IMR-90 (cell line): ENCODE data around the gene DPP6. TPM values are rescaled to one million over a fixed set of nuclear protein-coding genes. Genes with fewer than 3 reads are reported as not detected.

Source experiments
- ATAC-seq: fragments of 200-7000 bp; cut with Tn5 transposase; 2 replicates; pipeline ENCODE4 v1.9.1; 2020; ENCODE audit warnings: low read depth, mild to moderate bottlenecking, moderate library complexity
- BruUV-seq: library from RNA; stranded (reverse); fragments of 400-500 nt; replicated peaks from 2 replicates; lab custom pipeline; 2021; lab: Mats Ljungman, UMichigan
- CTCF ChIA-PET: fragments of 300-600 bp; formaldehyde crosslinking; extraction: SDS; loops from one replicate; lab custom pipeline; 2021; ENCODE audit warnings: antibody characterized with exemption; lab: Yijun Ruan, JAX
- POLR2A ChIA-PET: fragments of 300-600 bp; sonication (Branson Sonifier 250); formaldehyde crosslinking; loops from one replicate; lab custom pipeline; 2022; ENCODE audit warnings: antibody characterized with exemption; ENCODE audit not compliant: unreplicated experiment; lab: Charles Lee
- DNase-seq: peaks from one replicate; pipeline ENCODE4 v3.0.0; 2013
- H2AFZ ChIP-seq: replicated peaks from 2 replicates; pipeline ENCODE3; 2013; ENCODE audit warnings: low read length, mild to moderate bottlenecking; ENCODE audit not compliant: poor library complexity
- H2AK5ac ChIP-seq: 2 replicates; pipeline ENCODE4 v1.6.1; 2013; ENCODE audit warnings: low read depth, low read length, inconsistent platforms
- H2AK9ac ChIP-seq: replicated peaks from 2 replicates; pipeline ENCODE3; 2013; ENCODE audit warnings: mild to moderate bottlenecking, low read depth, low read length, moderate library complexity; ENCODE audit not compliant: poor library complexity
- H2BK120ac ChIP-seq: 2 replicates; pipeline ENCODE4 v1.6.1; 2013; ENCODE audit warnings: low read depth, low read length, inconsistent platforms
- H2BK15ac ChIP-seq: 3 replicates; pipeline ENCODE4 v1.6.1; 2013; ENCODE audit warnings: low read depth, low read length, inconsistent platforms
- H2BK20ac ChIP-seq: 2 replicates; pipeline ENCODE4 v1.6.1; 2013; ENCODE audit warnings: low read depth, mild to moderate bottlenecking, inconsistent platforms, low read length, moderate library complexity
- H2BK5ac ChIP-seq: 2 replicates; pipeline ENCODE4 v1.6.1; 2013; ENCODE audit warnings: mild to moderate bottlenecking, low read depth, low read length, inconsistent platforms; ENCODE audit not compliant: poor library complexity, severe bottlenecking
- H3K14ac ChIP-seq: replicated peaks from 2 replicates; pipeline ENCODE4 v1.6.1; 2013; ENCODE audit warnings: low read depth, low read length, inconsistent platforms
- H3K18ac ChIP-seq: 2 replicates; pipeline ENCODE4 v1.6.1; 2013; ENCODE audit warnings: low read depth, low read length, control low read depth
- H3K23ac ChIP-seq: 2 replicates; pipeline ENCODE4 v1.6.1; 2013; ENCODE audit warnings: low read depth, low read length, inconsistent platforms
- H3K27ac ChIP-seq: 2 replicates; pipeline ENCODE4 v1.5.1; 2013; ENCODE audit warnings: mild to moderate bottlenecking, control low read depth, low read length; ENCODE audit not compliant: insufficient read depth
- H3K27me3 ChIP-seq: 2 replicates; pipeline ENCODE4 v1.6.1; 2013; ENCODE audit warnings: low read length; ENCODE audit not compliant: control insufficient read depth, insufficient read depth
- H3K36me3 ChIP-seq: 2 replicates; pipeline ENCODE4 v1.6.1; 2013; ENCODE audit warnings: low read length, mixed read lengths; ENCODE audit not compliant: control insufficient read depth, insufficient read depth
- H3K4ac ChIP-seq: 2 replicates; pipeline ENCODE4 v1.6.1; 2013; ENCODE audit warnings: low read depth, low read length, inconsistent platforms
- H3K4me1 ChIP-seq: 2 replicates; pipeline ENCODE4 v1.6.1; 2013; ENCODE audit warnings: low read length, mixed read lengths; ENCODE audit not compliant: control insufficient read depth, insufficient read depth
- H3K4me2 ChIP-seq: 2 replicates; pipeline ENCODE4 v1.6.1; 2013; ENCODE audit warnings: low read depth, mild to moderate bottlenecking, control low read depth, low read length, moderate library complexity
- H3K4me3 ChIP-seq: 2 replicates; pipeline ENCODE4 v1.5.1; 2013; ENCODE audit warnings: low read depth, mild to moderate bottlenecking, control low read depth, low read length, moderate library complexity; ENCODE audit not compliant: insufficient read depth
- H3K56ac ChIP-seq: 2 replicates; pipeline ENCODE4 v1.6.1; 2013; ENCODE audit warnings: low read length, inconsistent platforms; ENCODE audit not compliant: insufficient read depth; ENCODE audit errors: extremely low read depth
- H3K79me1 ChIP-seq, 2 experiments: 2 replicates each; pipeline ENCODE4 v1.6.1; 2013; ENCODE audit warnings: low read length in 2 of 2, inconsistent platforms in 1 of 2, low read depth in 1 of 2
- H3K9ac ChIP-seq: 2 replicates; pipeline ENCODE4 v1.6.1; 2013; ENCODE audit warnings: low read depth, low read length, control low read depth
- H3K9me1 ChIP-seq: 2 replicates; pipeline ENCODE4 v1.6.1; 2013; ENCODE audit warnings: low read length, inconsistent platforms; ENCODE audit not compliant: insufficient read depth
- H3K9me3 ChIP-seq: 2 replicates; pipeline ENCODE4 v1.6.1; 2013; ENCODE audit warnings: low read length; ENCODE audit not compliant: control insufficient read depth, insufficient read depth
- H4K20me1 ChIP-seq: 2 replicates; pipeline ENCODE4 v1.6.1; 2013; ENCODE audit warnings: low read length, inconsistent platforms; ENCODE audit not compliant: insufficient read depth
- H4K5ac ChIP-seq: 2 replicates; pipeline ENCODE4 v1.6.1; 2013; ENCODE audit warnings: mild to moderate bottlenecking, low read depth, low read length, control low read depth
- H4K8ac ChIP-seq, 2 experiments: 2 replicates each; pipeline ENCODE4 v1.6.1; 2013; ENCODE audit warnings: low read depth in 2 of 2, low read length in 2 of 2, control low read depth in 1 of 2, inconsistent platforms in 1 of 2
- H4K91ac ChIP-seq: 2 replicates; pipeline ENCODE4 v1.6.1; 2013; ENCODE audit warnings: low read depth, low read length, inconsistent platforms; ENCODE audit not compliant: insufficient read depth
- MAZ ChIP-seq: IDR thresholded peaks from 2 replicates; pipeline ENCODE4 v1.6.1; 2012; ENCODE audit warnings: low read depth, mild to moderate bottlenecking, low read length, improper control_type of control experiment, moderate library complexity, borderline replicate concordance
- WGBS, 2 experiments: methylation state at CpG; one replicate each; pipeline versions ENCODE4 v1.1.5 to v1.1.7; 2013; ENCODE audit warnings: missing lambda C conversion rate in 2 of 2; ENCODE audit not compliant: insufficient read length in 1 of 2; ENCODE audit errors: extremely low coverage in 2 of 2; 5-methylcytosine and 5-hydroxymethylcytosine counted together
- dilution Hi-C: fragments of 300-500 bp; cut with HindIII; formaldehyde crosslinking; loops from one replicate; pipeline ENCODE4 v1.14.3; 2018; ENCODE audit warnings: low sequenced_read_pairs; ENCODE audit not compliant: unreplicated experiment
- in situ Hi-C: fragments of 300-500 bp; cut with MboI; formaldehyde crosslinking; loops from 3 replicates; pipeline ENCODE4 v1.14.3; 2019; ENCODE audit warnings: low sequenced_read_pairs, inconsistent platforms, mixed read lengths
- intact Hi-C: fragments of 100-400 bp; cut with micrococcal nuclease; formaldehyde crosslinking; loops from 2 replicates; pipeline ENCODE4 v1.10.0; 2022
- polyA plus RNA-seq, 3 experiments: library from polyadenylated mRNA; depleted of rRNA; stranded (reverse); fragments of >200 nt; gene quantifications; 2 replicates each; pipeline ENCODE4 v1.2.3, GENCODE V29; 2012; ENCODE audit warnings: low replicate concordance in 1 of 3
- total RNA-seq: library from RNA; depleted of rRNA; stranded (reverse); fragments of >200 nt; gene quantifications from 2 replicates; pipeline ENCODE4 v1.2.3, GENCODE V29; 2012
- TF ChIP-seq, protein P1 (sequence below): fragments of 150-350 bp; IDR thresholded peaks from 2 replicates; pipeline ENCODE4 v1.6.1; 2017; ENCODE audit warnings: mild to moderate bottlenecking, antibody characterized with exemption, low read length, low read depth

DPP6 gene
- total and polyA plus RNA-seq, 2 of the 4 experiments (the other 2 are of a cell fraction): not detected

GRCh38 chr7:154881026-154881425, 828.8 kb downstream of the DPP6 start:
- H3K4ac ChIP-seq: no peak overlapping the region
- no peak overlapping the region for H2AFZ ChIP-seq
- H3K4me2 ChIP-seq: no peak overlapping the region
- DNase-seq: no peak
- H3K9me1 ChIP-seq: no peaks in the 10 kb centered on the region
- no peak overlapping the region for H3K27ac ChIP-seq
- dilution Hi-C loops (no loop called here), in situ Hi-C loops (no loop called here), intact Hi-C loops (no loop called here)
- POLR2A ChIA-PET: no interaction called here
- H2BK5ac ChIP-seq: no peak overlapping the region
- H3K14ac ChIP-seq: no peak overlapping the region
- H3K4me1 ChIP-seq: no peaks in the 10 kb centered on the region
- no peak for ATAC-seq
- no peak overlapping the region for H2AK9ac ChIP-seq
- no peak for TF ChIP-seq MAZ
- TF ChIP-seq, protein P1, sequence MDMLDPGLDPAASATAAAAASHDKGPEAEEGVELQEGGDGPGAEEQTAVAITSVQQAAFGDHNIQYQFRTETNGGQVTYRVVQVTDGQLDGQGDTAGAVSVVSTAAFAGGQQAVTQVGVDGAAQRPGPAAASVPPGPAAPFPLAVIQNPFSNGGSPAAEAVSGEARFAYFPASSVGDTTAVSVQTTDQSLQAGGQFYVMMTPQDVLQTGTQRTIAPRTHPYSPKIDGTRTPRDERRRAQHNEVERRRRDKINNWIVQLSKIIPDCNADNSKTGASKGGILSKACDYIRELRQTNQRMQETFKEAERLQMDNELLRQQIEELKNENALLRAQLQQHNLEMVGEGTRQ: no peak
- no peak overlapping the region for H3K23ac ChIP-seq
- no peak overlapping the region for H3K4me3 ChIP-seq
- H2AK5ac ChIP-seq: no peak overlapping the region
- no peak overlapping the region for H3K56ac ChIP-seq
- H2BK20ac ChIP-seq: no peak overlapping the region
- H4K20me1 ChIP-seq: no peaks in the 10 kb centered on the region
- H3K9me3 ChIP-seq: peaks cover 64% of the 10 kb centered on the region
- no TSS peak for BruUV-seq
- no peak overlapping the region for H2BK15ac ChIP-seq
- CTCF ChIA-PET: no interaction called here
- WGBS, 2 experiments: 74% methylated on average over 5 of the region's 9 CpGs; no CpG with 5 or more reads in 1 of the 2 experiments
- no peak overlapping the region for H4K8ac ChIP-seq
- H4K91ac ChIP-seq: no peak overlapping the region
- no peak overlapping the region for H3K18ac ChIP-seq
- H3K36me3 ChIP-seq: no peaks in the 10 kb centered on the region
- H4K5ac ChIP-seq: no peak overlapping the region
- H3K27me3 ChIP-seq: no peaks in the 10 kb centered on the region
- H3K9ac ChIP-seq: no peak overlapping the region
- H3K79me1 ChIP-seq: no peaks in the 10 kb centered on the region
- H2BK120ac ChIP-seq: no peak overlapping the region
